Activated CD4-positive, alpha-beta T cell treated with anti-CD3 and anti-CD28 coated beads, Interleukin-2, Interleukin-6, amounts not matched to agents 100 ng/mL and 50 ng/mL, durations not matched to agents 16 hours and 8 hours (primary cell): ENCODE results near the gene GPR89B.

Source experiments
- DNase-seq: peaks from one replicate; pipeline ENCODE4 v3.0.0-alpha.2; 2020

Gene GPR89B

GRCh38 chr1:148037850-148038461, 109.7 kb downstream of the GPR89B start:
- DNase-seq = peak; percentile 19

- peak; percentile 84 for DNase-seq
These were observed 110.5 kb downstream of the GPR89B start for GRCh38 chr1:148038462-148039333.
